Measurements from ENCODE around the gene STYX. TPM values are rescaled to one million over a fixed set of nuclear protein-coding genes. Genes with fewer than 3 reads are reported as not detected.
A peak's percentile ranks its signal among the peaks of the same experiment; 100 is the strongest.

Gene STYX
- total RNA-seq, 1 experiment from 2014 or later = 16.3 TPM

- TF ChIP-seq CTCF (IDR thresholded peaks at IDR 0.05 in 2 of 3, conservative IDR thresholded peaks at IDR 0.05 in 1 of 3; ENCODE audit: borderline replicate concordance in 1 of 3, insufficient read depth in 1 of 3, low read depth in 2 of 3, low read length in 2 of 3) = no peak
- no peak for TF ChIP-seq POLR2A (IDR thresholded peaks at IDR 0.05; ENCODE audit: borderline replicate concordance, extremely low read depth, insufficient read depth, insufficient read length)
- no peak for TF ChIP-seq RAD21 (IDR thresholded peaks at IDR 0.05; ENCODE audit: low read depth)
- TF ChIP-seq SP1 (IDR thresholded peaks at IDR 0.05; ENCODE audit: low read depth) = no peak
- no peak for TF ChIP-seq FOSL1 (IDR thresholded peaks at IDR 0.05; ENCODE audit: low read depth)
- TF ChIP-seq ZNF274 (IDR thresholded peaks at IDR 0.05; ENCODE audit: low read depth, low read length) = no peak
- no peak for TF ChIP-seq POLR2AphosphoS5 (IDR thresholded peaks at IDR 0.05; ENCODE audit: low read depth, low read length)
- no peak for TF ChIP-seq MAX (IDR thresholded peaks at IDR 0.05)
- TF ChIP-seq CEBPB (IDR thresholded peaks at IDR 0.05; ENCODE audit: low read depth) = no peak
- TF ChIP-seq ZFX (IDR thresholded peaks at IDR 0.05) = no peak
- TF ChIP-seq ELF1 (IDR thresholded peaks at IDR 0.05; ENCODE audit: borderline replicate concordance, low read depth) = no peak
- no peak for TF ChIP-seq EZH2phosphoT487 (IDR thresholded peaks at IDR 0.05; ENCODE audit: borderline replicate concordance)
Measured at GRCh38 chr14:52789118-52789517, 59.2 kb downstream of the STYX start (continued).

- Histone ChIP-seq H3K4me3 (replicated peaks in 1 of 2; ENCODE audit: low read depth in 1 of 2, low read length in 2 of 2) (peak overlapping the region; percentile 86 to 91), H3K9ac (ENCODE audit: low read length) (peak overlapping the region; percentile 85), H3K9me2 (ENCODE audit: insufficient read depth) (no peaks in the 10 kb centered on the region), H4K20me1 (ENCODE audit: insufficient read depth) (no peaks in the 10 kb centered on the region), H3K27ac (ENCODE audit: low read depth, low read length) (peak overlapping the region; percentile 66), H3K9me3 (ENCODE audit: control insufficient read depth in 1 of 2, insufficient read depth in 1 of 2, low read depth in 1 of 2, low read length in 2 of 2) (no peaks in the 10 kb centered on the region), H2AFZ (ENCODE audit: low read depth, low read length, poor library complexity, severe bottlenecking) (no peak overlapping the region), H3K79me2 (ENCODE audit: insufficient read depth, low read length) (peaks cover 56% of the 10 kb centered on the region), H3K27me3 (ENCODE audit: insufficient read depth, low read length) (no peaks in the 10 kb centered on the region), H3K4me2 (ENCODE audit: low read length) (peak overlapping the region; percentile 84), H3K4me1 (ENCODE audit: control insufficient read depth in 1 of 2, insufficient read depth in 2 of 2, low read length in 2 of 2) (peaks cover 9 to 21% of the 10 kb centered on the region in 2 experiments; a peak in 3 of 4 replicates), H3K36me3 (ENCODE audit: control insufficient read depth in 1 of 2, insufficient read depth in 2 of 2, low read length in 2 of 2) (peaks cover 0 to 5% of the 10 kb centered on the region in 2 experiments; a peak in 1 of 4 replicates)
- POLR2A ChIA-PET = interaction anchor here (0.7 kb wide), 1 partner anchor 11 kb away, joined by 4 read pairs; no protein-coding TSS in a partner anchor
- RAD21 ChIA-PET (ENCODE audit: low non-redundant PET in 1 of 2, low total read pairs in 2 of 2, uncharacterized antibody in 2 of 2, unreplicated experiment in 2 of 2) = interaction anchor here in 1 of 2 experiments (0.5 kb wide), 1 partner anchor 241 kb away, joined by 3 read pairs; no protein-coding TSS in a partner anchor
- BruUV-seq (replicated peaks) = no TSS peak
- DNase-seq (ENCODE audit: low read depth, low spot score) (no peak), ATAC-seq (no peak)
- CTCF ChIA-PET = interaction anchor here (1.3 kb wide), 1 partner anchor 171 kb away, joined by 3 read pairs; no protein-coding TSS in a partner anchor
- TF ChIP-seq ZNF274 (IDR thresholded peaks at IDR 0.05; ENCODE audit: low read depth, low read length) = no peak
- no peak for TF ChIP-seq POLR2A (IDR thresholded peaks at IDR 0.05; ENCODE audit: borderline replicate concordance, extremely low read depth, insufficient read depth, insufficient read length)
- intact Hi-C loops (cut with micrococcal nuclease) = loop anchor here (5.0 kb wide), 1 partner anchor 238 kb away; the partner anchor contains the start of genes GPR137C and TXNDC16
Measured at GRCh38 chr14:52790011-52790755, 60.2 kb downstream of the STYX start.
